ENCODE measurements around the gene SYT17. TPM values are rescaled to one million over a fixed set of nuclear protein-coding genes. Genes with fewer than 3 reads are reported as not detected.
"Not testable (repeated sequence)": the region's sequence is repeated elsewhere in the genome, so short reads cannot be mapped to it uniquely, and the experiment has no call there.

The SYT17 gene
- total RNA-seq, 6 experiments from 2014 or later, result not detected

DNA sequence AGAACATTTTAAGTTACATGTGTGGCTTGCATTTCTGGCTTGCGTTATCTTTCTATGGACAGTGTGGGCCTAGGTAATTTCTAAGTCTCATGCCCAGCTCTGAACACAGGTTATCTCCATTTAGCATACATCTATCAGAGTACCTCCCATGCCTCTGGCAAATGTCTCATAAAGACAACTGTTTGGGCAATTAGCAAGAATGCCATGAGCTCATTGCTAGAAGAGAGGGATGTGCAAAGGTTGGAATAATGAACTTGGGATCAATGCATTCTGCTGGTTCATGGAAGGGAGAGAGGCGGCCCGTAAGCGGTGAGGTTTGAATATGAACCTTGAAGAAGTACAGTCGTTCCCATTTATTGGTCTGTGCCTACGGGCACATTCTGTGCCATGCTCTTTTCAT lies 14.4 kb downstream of the SYT17 start:
- Mint-ChIP-seq H3K9me3 (no peaks in the 10 kb centered on the region), H3K4me1 (ENCODE audit: low read depth) (no peaks in the 10 kb centered on the region), H3K4me3 (no peak overlapping the region), H3K27ac (no peak overlapping the region), H3K36me3 (ENCODE audit: low read depth) (no peaks in the 10 kb centered on the region), H3K27me3 (ENCODE audit: insufficient read depth) (peaks cover 12% of the 10 kb centered on the region)
- no peak for DNase-seq
- TF ChIP-seq, protein P1, sequence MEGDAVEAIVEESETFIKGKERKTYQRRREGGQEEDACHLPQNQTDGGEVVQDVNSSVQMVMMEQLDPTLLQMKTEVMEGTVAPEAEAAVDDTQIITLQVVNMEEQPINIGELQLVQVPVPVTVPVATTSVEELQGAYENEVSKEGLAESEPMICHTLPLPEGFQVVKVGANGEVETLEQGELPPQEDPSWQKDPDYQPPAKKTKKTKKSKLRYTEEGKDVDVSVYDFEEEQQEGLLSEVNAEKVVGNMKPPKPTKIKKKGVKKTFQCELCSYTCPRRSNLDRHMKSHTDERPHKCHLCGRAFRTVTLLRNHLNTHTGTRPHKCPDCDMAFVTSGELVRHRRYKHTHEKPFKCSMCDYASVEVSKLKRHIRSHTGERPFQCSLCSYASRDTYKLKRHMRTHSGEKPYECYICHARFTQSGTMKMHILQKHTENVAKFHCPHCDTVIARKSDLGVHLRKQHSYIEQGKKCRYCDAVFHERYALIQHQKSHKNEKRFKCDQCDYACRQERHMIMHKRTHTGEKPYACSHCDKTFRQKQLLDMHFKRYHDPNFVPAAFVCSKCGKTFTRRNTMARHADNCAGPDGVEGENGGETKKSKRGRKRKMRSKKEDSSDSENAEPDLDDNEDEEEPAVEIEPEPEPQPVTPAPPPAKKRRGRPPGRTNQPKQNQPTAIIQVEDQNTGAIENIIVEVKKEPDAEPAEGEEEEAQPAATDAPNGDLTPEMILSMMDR (IDR thresholded peaks at IDR 0.05), result no peak

DNA sequence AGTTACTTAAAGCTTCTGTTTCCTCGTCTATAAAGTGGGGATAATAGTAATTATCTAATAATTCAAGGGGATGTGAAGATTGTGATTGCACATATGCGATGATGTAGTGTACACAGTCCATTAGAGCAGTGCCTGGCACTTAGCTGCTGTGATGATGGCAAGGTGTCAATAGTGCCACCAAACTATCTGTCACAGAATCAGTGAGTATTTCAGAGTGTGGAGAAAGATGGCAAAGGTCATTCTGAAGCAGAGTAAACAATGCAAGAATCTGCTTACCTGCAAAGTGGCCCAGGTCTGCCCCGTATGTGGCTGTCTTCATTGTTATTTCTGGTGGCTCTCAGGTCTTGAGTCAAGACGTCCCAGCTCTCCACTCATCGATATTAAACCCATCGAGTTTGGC lies 15.1 kb downstream of the SYT17 start:
- Mint-ChIP-seq H3K4me1 (ENCODE audit: low read depth) (no peaks in the 10 kb centered on the region), H3K27ac (no peak overlapping the region), H3K9me3 (no peaks in the 10 kb centered on the region), H3K36me3 (ENCODE audit: low read depth) (no peaks in the 10 kb centered on the region), H3K4me3 (no peak overlapping the region), H3K27me3 (ENCODE audit: insufficient read depth) (peaks cover 12% of the 10 kb centered on the region)
- no peak for DNase-seq
- TF ChIP-seq, protein P1 (IDR thresholded peaks at IDR 0.05), result no peak

DNA sequence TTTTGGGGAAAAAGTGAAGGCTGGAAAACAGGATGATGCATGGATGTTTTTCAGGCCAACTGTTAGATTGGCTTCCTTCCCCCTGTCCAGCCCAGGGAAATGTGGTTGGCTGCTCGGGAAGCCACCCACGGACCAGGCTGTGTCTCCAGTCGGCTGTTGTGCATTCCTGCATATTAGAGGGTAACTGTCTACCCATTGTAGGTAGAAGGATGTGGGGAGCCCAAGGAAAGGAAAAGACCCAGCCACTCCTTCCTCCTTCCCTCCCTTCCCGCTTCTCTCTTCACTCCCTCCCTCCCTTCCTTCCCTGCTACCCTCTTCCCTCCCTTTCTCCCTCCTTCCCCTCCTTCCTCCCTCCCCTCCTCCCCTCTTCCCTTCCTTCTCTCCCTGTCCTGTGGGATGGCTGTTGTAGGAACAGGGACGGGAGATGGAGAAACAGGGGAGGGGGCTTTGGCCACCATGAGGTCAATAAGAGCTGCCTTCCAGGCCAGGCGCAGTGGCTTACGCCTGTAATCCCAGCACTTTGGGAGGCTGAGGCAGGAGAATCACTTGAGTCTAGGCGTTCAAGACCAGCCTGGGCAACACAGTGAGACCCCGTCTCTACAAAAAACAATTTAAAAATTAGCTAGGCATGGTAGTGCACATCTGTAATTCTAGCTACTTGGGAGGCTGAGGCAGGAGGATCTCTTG lies 16.9 kb downstream of the SYT17 start:
- no peak overlapping the region for H3K27ac Mint-ChIP-seq
- TF ChIP-seq, protein P1 (IDR thresholded peaks at IDR 0.05), result no peak
- H3K4me1 Mint-ChIP-seq (ENCODE audit: low read depth), result no peaks in the 10 kb centered on the region
- peaks cover 7% of the 10 kb centered on the region for H3K27me3 Mint-ChIP-seq (ENCODE audit: insufficient read depth)
- H3K36me3 Mint-ChIP-seq (ENCODE audit: low read depth), result no peaks in the 10 kb centered on the region
- DNase-seq, result no peak
- no peaks in the 10 kb centered on the region for H3K9me3 Mint-ChIP-seq
- no peak overlapping the region for H3K4me3 Mint-ChIP-seq

DNA sequence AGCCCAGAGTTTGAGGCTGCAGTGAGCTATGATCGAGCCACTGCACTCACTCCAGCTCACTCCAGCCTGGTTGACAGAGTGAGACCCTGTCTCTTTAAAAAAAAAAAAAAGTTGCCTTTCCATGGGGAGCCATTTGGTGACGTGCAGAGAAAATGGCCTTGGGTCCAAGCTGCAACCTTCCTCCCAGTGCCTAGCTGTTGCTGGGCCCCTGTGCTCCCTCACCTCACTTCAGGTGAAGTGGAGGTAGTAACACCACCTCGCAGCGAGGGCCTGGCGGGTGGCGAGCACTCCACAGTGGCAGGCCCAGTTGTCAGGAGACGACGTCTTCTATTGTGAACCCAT lies 17.4 kb downstream of the SYT17 start:
- peaks cover 4% of the 10 kb centered on the region for H3K4me1 Mint-ChIP-seq (ENCODE audit: low read depth)
- no peaks in the 10 kb centered on the region for H3K36me3 Mint-ChIP-seq (ENCODE audit: low read depth)
- H3K9me3 Mint-ChIP-seq, result no peaks in the 10 kb centered on the region
- H3K27ac Mint-ChIP-seq, result no peak overlapping the region
- no peak overlapping the region for H3K4me3 Mint-ChIP-seq
- no peak for DNase-seq
- H3K27me3 Mint-ChIP-seq (ENCODE audit: insufficient read depth), result peaks cover 6% of the 10 kb centered on the region; the same call in 1 of the 2 replicates
- TF ChIP-seq, protein P1 (IDR thresholded peaks at IDR 0.05), result no peak

DNA sequence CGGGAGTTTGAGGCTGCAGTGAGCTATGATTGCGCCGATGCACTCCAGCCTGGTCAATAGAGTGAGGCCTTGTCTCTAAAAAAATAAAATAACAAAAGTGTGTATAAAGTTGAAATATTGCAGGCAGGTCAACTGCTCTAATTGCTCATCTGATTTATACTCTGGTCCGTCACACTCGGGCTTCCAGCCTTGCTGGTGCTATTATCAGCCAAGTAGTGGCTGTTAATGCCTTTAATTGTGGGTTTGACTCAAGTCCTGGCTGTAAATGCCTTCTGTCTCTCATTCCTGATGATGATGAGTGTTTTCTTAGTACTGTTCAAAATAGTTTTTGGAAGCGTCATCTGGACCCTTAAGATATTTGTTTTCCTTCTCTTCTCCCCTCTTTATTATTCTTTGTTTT lies 18.4 kb downstream of the SYT17 start:
- TF ChIP-seq, protein P1 (IDR thresholded peaks at IDR 0.05), result no peak
- Mint-ChIP-seq H3K27ac (no peak overlapping the region), H3K27me3 (ENCODE audit: insufficient read depth) (peaks cover 1% of the 10 kb centered on the region; the same call in 1 of the 2 replicates), H3K36me3 (ENCODE audit: low read depth) (no peaks in the 10 kb centered on the region), H3K4me1 (ENCODE audit: low read depth) (peaks cover 10% of the 10 kb centered on the region), H3K9me3 (no peaks in the 10 kb centered on the region), H3K4me3 (no peak overlapping the region)
- DNase-seq, result no peak

GRCh38 chr16:19187961-19188360 lies 19.9 kb downstream of the SYT17 start:
- not testable (repeated sequence) for H3K36me3 Mint-ChIP-seq (ENCODE audit: low read depth); H3K4me3 Mint-ChIP-seq; H3K27me3 Mint-ChIP-seq (ENCODE audit: insufficient read depth); H3K4me1 Mint-ChIP-seq (ENCODE audit: low read depth); H3K9me3 Mint-ChIP-seq; DNase-seq; H3K27ac Mint-ChIP-seq
